Testis (tissue), 2 donors: ENCODE measurements around the gene MUC3A.

Source experiments
- POLR2A ChIP-seq: fragments of 450-650 bp; IDR thresholded peaks from one replicate; pipeline ENCODE4 v1.6.1; 2017; ENCODE audit warnings: antibody characterized with exemption, mild to moderate bottlenecking, moderate library complexity
- TF ChIP-seq, protein P1 (sequence below), 3 experiments: fragments of 450-650 bp in 2 of 3; fragments of 200-600 bp in 1 of 3; sonication (generic) in 1 of 3; IDR thresholded peaks; one replicate each; pipeline ENCODE4 v1.5.1; 2016 to 2019; ENCODE audit warnings: antibody characterized with exemption in 3 of 3, mild to moderate bottlenecking in 2 of 3, moderate library complexity in 1 of 3

DNA sequence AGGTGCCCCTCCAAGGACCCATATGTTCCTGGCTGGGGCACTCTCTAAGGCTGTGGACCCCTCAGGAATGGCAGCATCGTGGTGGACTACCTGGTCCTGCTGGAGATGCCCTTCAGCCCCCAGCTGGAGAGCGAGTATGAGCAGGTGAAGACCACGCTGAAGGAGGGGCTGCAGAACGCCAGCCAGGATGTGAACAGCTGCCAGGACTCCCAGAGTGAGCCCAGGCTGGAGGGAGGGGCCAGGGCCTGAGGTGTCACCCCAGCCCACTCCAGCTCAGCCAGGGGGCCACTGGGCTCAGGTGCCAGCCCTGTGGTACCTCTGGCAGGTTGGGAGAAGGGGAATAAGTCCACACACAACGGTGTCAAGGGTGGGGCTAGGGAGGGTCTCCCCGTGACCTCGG, 15.3 kb downstream of the MUC3A start:
- TF ChIP-seq, protein P1, sequence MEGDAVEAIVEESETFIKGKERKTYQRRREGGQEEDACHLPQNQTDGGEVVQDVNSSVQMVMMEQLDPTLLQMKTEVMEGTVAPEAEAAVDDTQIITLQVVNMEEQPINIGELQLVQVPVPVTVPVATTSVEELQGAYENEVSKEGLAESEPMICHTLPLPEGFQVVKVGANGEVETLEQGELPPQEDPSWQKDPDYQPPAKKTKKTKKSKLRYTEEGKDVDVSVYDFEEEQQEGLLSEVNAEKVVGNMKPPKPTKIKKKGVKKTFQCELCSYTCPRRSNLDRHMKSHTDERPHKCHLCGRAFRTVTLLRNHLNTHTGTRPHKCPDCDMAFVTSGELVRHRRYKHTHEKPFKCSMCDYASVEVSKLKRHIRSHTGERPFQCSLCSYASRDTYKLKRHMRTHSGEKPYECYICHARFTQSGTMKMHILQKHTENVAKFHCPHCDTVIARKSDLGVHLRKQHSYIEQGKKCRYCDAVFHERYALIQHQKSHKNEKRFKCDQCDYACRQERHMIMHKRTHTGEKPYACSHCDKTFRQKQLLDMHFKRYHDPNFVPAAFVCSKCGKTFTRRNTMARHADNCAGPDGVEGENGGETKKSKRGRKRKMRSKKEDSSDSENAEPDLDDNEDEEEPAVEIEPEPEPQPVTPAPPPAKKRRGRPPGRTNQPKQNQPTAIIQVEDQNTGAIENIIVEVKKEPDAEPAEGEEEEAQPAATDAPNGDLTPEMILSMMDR (IDR thresholded peaks at IDR 0.05), result no peak
- TF ChIP-seq POLR2A, result no peak
